ENCODE results near the gene OTOP1.

GRCh38 chr4:4249866-4250265 is 23.1 kb upstream of the OTOP1 start:
- no peak for TF ChIP-seq POLR2AphosphoS5 (IDR thresholded peaks at IDR 0.05; ENCODE audit: low read depth, low read length)
- TF ChIP-seq CTCF (IDR thresholded peaks at IDR 0.05), result no peak
- TF ChIP-seq REST (IDR thresholded peaks at IDR 0.05; ENCODE audit: insufficient read depth in 1 of 2, low read depth in 2 of 2, low read length in 1 of 2), result no peak
